NB4 (cell line): ENCODE measurements around the gene FBXO2.

Source experiments
- DNase-seq: peaks from one replicate; pipeline ENCODE4 v3.0.0; 2010; ENCODE audit warnings: low read depth
- H3K4me3 ChIP-seq: one replicate; pipeline ENCODE4 v1.5.1; 2011; ENCODE audit warnings: mild to moderate bottlenecking, low read depth, low read length, moderate library complexity
- CTCF ChIP-seq: IDR thresholded peaks from one replicate; pipeline ENCODE4 v1.5.1; 2012; ENCODE audit warnings: low read depth, low read length
- MYC ChIP-seq: IDR thresholded peaks from 2 replicates; pipeline ENCODE4 v1.6.1; 2011; ENCODE audit warnings: low read depth, low read length
- POLR2A ChIP-seq: IDR thresholded peaks from 2 replicates; pipeline ENCODE4 v1.6.1; 2011; ENCODE audit warnings: mild to moderate bottlenecking; ENCODE audit not compliant: insufficient read length; ENCODE audit errors: extremely low read depth
- TF ChIP-seq, protein P1 (sequence below): IDR thresholded peaks from 2 replicates; pipeline ENCODE4 v1.6.1; 2011; ENCODE audit warnings: low read depth, low read length

FBXO2 gene

DNA sequence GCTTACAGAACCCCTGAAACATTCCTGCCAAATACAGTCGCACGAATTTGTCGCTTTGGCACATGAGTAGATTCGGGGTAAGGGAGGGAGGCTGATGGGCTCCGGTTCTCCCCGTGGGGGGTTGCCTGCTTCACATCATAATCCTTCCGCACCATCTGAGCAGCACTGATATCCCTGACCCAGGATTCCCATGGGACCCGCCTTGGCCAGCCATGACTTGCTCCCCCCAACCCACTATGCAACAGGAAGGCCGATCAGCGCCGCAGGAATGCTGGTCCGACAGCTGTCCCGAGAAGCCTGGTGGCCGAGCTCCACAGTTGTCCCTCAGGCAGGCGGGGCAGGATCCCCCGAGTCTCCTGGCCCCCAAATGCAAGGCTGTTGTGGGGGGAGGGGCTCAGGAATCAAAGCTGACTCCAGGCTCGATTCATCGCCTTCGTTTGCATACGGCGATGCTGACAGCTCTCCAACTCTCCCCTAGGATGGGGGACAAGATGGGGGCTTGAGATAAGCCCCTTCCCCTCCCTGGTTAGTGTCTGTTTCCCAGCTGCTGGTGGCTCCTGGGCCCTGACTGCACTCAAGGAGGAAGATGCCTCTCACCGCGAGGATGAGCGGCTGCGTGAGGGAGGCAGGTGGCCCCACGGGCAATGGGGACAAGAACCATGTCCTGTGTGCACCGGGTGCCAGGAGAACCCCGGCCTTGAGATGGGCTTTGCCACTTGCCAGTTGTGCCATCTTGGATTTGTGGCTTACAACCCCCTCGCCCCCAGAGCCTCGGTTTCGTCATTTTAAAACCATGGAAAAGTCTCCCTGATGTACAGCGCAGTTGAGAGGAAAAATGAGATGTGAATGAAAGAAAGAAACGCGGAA lies 46.6 kb upstream of the FBXO2 start:
- TF ChIP-seq, protein P1, sequence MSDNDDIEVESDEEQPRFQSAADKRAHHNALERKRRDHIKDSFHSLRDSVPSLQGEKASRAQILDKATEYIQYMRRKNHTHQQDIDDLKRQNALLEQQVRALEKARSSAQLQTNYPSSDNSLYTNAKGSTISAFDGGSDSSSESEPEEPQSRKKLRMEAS: no peak
- TF ChIP-seq CTCF (no peak), POLR2A (no peak), MYC (no peak)

DNA sequence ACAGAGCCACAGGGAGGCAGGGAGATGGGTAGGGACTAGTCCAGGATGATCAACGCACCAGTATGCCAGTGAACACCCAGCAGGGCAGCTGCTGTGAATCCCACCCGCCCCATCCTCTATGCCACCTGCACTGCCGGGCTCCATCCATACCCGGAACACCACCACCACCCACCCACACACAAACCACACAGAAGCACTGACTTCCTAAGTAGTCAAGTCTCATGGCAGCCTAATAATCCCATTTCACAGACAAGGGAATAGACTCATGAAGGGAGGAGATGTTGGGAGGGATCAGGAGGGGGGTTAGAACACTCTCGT lies 43.6 kb upstream of the FBXO2 start:
- H3K4me3 ChIP-seq: no peak overlapping the region
- no peak for DNase-seq
- TF ChIP-seq MYC (no peak), POLR2A (no peak), CTCF (no peak)
- TF ChIP-seq, protein P1: no peak

More for the DNA sequence above, 46.6 kb upstream of the FBXO2 start:
- DNase-seq: no peak
- H3K4me3 ChIP-seq: no peak overlapping the region

DNA sequence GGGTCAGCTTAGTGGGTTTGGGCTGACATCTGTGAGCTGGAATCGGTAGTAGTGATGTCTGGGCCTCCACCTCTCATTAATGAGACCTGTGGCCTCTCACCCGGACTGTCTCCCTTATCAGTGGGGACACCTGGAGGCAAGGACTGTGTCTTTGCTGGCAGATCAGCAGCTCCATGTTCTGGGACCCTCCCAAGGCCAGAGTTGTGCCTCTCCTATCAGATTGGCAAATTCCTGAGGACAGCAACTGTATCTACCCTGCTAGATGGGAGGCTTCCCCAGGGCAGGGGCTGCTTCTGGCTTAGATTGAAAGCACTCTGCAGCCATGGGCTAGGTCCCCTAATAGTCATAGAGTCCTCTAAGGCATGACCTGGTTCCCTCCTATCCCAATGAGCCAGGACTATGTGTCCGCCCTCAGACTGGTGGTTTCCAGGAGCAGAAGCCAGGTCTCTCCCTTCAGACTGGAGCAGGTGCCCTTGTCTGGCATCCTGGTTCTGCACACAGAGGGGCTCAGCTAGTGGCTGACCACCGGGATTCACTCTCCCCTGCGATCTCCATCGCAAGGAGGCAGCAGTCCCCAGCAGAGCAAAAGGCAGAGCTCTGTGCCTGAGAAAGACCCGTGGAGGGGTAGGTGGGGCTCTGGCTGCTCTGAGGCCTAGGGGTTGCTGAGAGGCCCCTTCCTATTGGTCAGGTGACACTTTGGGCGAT lies 43.1 kb upstream of the FBXO2 start:
- no peak for DNase-seq
- no peak overlapping the region for H3K4me3 ChIP-seq
- TF ChIP-seq POLR2A: no peak
- no peak for TF ChIP-seq MYC
- TF ChIP-seq, protein P1: no peak
- TF ChIP-seq CTCF: no peak

DNA sequence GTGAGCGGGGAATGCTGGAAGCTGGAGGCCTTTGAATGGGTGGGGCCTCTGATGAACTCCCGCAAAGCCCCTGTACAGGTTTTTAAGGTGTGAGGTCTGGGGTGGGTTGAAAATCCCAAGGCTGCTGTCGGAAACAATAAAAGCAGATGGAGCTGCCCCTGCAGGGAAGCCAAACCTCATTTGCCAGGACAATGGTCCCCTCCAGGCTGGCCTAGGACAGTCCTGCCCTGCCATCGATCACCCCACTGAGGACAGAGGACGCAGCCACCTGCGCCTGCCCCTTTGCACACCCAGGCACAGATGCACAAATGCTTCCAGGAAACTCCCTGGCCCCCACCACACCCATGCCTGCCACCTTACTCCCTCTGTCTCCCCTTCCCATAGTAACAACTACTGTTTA lies 41.6 kb upstream of the FBXO2 start:
- H3K4me3 ChIP-seq: no peak overlapping the region
- DNase-seq: no peak
- no peak for TF ChIP-seq CTCF
- TF ChIP-seq, protein P1: no peak
- TF ChIP-seq MYC: no peak
- TF ChIP-seq POLR2A: no peak

GRCh38 chr1:11693917-11694316 lies 39.7 kb upstream of the FBXO2 start:
- DNase-seq: no peak
- no peak overlapping the region for H3K4me3 ChIP-seq
- TF ChIP-seq MYC (no peak), CTCF (no peak), POLR2A (no peak)
- TF ChIP-seq, protein P1: no peak
